Fibroblast of skin of right quadriceps (primary cell): ENCODE measurements around the gene IL4I1.
A peak's percentile ranks its signal among the peaks of the same experiment; 100 is the strongest.

Experiments
- DNase-seq: peaks from one replicate; pipeline ENCODE4 v3.0.0-alpha.2; 2013

IL4I1 gene

GRCh38 chr19:49848938-49849337 is 47.7 kb downstream of the IL4I1 start:
- DNase-seq, result no peak

- DNase-seq, result peak; percentile 85
These were observed 48.7 kb downstream of the IL4I1 start for GRCh38 chr19:49847731-49848696.

- DNase-seq, result no peak
These were observed 50.3 kb downstream of the IL4I1 start for GRCh38 chr19:49846408-49846807.

GRCh38 chr19:49845414-49845813 is 51.3 kb downstream of the IL4I1 start:
- DNase-seq, result no peak

GRCh38 chr19:49844138-49845095 is 52.3 kb downstream of the IL4I1 start:
- DNase-seq, result no peak

- no peak for DNase-seq
These were observed 53.4 kb downstream of the IL4I1 start for GRCh38 chr19:49843265-49843664.

- DNase-seq, result no peak
These were observed 55.9 kb downstream of the IL4I1 start for GRCh38 chr19:49840736-49841249.

GRCh38 chr19:49840321-49840720 is 56.4 kb downstream of the IL4I1 start:
- DNase-seq, result no peak

- DNase-seq, result no peak
These were observed 57.0 kb downstream of the IL4I1 start for GRCh38 chr19:49839713-49840112.
